Measurements from ENCODE around the gene LRRC23.

DNA sequence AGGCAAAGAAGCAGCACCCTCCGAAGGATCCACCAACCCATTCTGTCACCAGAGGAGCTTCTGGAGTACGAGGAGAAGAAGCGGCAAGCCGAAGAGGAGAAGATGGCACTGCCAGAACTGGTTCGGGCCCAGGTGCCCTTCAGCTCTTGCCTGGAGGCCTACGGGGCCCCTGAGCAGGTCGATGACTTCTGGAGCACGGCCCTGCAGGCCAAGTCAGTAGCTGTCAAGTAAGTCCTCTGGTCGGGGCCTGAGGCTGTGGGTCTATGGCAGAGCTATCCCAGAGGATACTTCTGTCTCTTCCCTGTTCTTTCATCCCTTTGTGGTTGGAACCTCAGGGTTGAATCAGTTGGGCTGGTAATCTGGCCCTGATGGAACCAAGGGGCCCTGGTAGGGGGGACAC lies 43.2 kb upstream of the LRRC23 start:
- TF ChIP-seq, protein P1, sequence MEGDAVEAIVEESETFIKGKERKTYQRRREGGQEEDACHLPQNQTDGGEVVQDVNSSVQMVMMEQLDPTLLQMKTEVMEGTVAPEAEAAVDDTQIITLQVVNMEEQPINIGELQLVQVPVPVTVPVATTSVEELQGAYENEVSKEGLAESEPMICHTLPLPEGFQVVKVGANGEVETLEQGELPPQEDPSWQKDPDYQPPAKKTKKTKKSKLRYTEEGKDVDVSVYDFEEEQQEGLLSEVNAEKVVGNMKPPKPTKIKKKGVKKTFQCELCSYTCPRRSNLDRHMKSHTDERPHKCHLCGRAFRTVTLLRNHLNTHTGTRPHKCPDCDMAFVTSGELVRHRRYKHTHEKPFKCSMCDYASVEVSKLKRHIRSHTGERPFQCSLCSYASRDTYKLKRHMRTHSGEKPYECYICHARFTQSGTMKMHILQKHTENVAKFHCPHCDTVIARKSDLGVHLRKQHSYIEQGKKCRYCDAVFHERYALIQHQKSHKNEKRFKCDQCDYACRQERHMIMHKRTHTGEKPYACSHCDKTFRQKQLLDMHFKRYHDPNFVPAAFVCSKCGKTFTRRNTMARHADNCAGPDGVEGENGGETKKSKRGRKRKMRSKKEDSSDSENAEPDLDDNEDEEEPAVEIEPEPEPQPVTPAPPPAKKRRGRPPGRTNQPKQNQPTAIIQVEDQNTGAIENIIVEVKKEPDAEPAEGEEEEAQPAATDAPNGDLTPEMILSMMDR (conservative IDR thresholded peaks at IDR 0.05; ENCODE audit: low read depth, low read length): no peak
- TF ChIP-seq EZH2 (IDR thresholded peaks at IDR 0.05; ENCODE audit: low read length, unreplicated experiment): no peak

Data from PC-3 (cell line).